Measurements from ENCODE around the gene LASP1. TPM values are rescaled to one million over a fixed set of nuclear protein-coding genes. Genes with fewer than 3 reads are reported as not detected.
A peak's percentile ranks its signal among the peaks of the same experiment; 100 is the strongest.

LASP1 gene
- total RNA-seq, 1 donor from 2014 or later = 31.7 TPM

DNA sequence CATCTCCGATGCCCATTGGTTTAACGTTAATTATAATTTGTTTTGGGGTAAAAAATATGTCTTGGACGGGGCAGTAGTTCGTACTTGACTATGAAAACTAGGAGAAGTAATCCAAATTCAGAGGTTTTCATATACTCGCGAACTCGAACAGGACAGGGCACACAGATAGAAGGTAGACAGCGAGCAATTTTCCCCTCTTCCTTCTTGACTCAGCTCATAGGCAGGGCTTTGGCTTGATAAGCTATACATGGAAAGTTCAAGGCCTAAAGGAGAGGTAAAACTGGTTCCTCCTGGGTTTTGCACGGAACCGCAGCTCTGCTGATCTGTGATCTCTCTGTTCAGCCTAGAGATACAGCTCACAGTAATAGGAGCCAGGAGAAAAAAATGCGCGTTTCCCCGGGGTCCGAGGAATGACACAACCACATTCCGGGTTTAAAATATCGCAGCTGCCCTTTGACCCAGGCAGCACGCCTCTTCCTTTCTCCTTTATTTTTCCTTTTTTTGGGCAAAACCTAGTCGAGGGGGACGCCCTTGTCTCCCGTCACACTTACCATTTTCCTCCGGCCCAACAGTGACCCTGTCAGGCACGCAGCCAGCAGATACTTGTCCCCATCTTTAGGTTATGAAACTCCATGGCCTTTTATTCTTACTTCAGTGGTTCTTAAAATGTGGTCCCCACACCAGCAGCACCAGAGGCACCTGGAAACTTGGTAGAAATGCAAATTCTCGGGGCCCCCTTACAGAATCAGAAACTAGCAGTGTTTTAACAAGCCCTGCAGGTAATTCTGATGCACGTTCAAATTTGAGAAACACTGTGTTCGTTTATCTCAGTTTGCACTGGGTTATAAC is 1.7 kb upstream of the LASP1 start:
- intact Hi-C loops (cut with DNase I) = no loop called here
- peak; percentile 14 for ATAC-seq (ENCODE audit: poor library complexity)
- DNase-seq = peak; percentile 76

DNA sequence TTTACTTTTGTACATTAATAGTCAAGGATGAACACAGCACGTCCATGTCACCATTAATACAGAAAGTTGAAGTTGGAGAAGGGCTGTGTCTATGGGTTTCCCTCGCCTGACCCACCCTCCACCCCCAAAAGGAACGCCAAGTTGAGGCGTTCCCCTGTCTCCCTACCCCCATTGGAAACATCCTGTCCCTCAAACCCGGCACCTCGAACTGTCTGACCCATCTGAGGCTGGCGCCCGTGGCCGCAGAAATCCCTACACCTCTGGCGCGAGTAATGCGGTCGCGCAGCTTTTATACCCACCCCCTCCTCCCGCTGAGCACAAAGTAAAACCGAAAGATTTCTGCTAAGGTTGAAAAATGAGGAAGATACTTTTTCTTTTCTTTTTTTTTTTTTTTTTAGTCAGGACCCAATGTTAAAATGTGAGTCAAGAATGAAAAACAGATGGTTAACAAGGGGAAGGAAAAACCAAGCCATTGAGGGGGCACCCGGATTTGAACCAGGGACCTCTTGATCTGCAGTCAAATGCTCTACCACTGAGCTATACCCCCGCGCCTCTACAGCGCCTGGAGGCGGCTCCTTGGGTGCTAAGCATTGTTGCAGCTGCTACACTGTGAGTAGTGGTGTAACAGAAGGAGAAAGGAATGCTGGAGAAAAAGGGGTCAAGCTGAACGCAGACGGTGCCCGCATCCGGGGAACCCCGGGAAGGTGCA is 887 bp upstream of the LASP1 start:
- intact Hi-C loops (cut with DNase I) = no loop called here
- peak; percentile 92 for DNase-seq
- peak; percentile 75 for ATAC-seq (ENCODE audit: poor library complexity)

- peak; percentile 64 for ATAC-seq (ENCODE audit: poor library complexity)
- intact Hi-C loops (cut with DNase I) = no loop called here
- peak; percentile 90 for DNase-seq
These were observed 654 bp downstream of the LASP1 start for GRCh38 chr17:38870259-38871165.

GRCh38 chr17:38871247-38872015 is 1.6 kb downstream of the LASP1 start:
- DNase-seq (peak; percentile 64), ATAC-seq (ENCODE audit: poor library complexity) (no peak)
- intact Hi-C loops (cut with DNase I) = no loop called here

GRCh38 chr17:38872027-38872511 is 2.2 kb downstream of the LASP1 start:
- intact Hi-C loops (cut with DNase I) = no loop called here
- no peak for ATAC-seq (ENCODE audit: poor library complexity)

GRCh38 chr17:38872671-38873385 is 3.0 kb downstream of the LASP1 start:
- ATAC-seq (ENCODE audit: poor library complexity) (no peak), DNase-seq (no peak)
- intact Hi-C loops (cut with DNase I) = no loop called here

More at GRCh38 chr17:38872027-38872511, 2.2 kb downstream of the LASP1 start:
- no peak for DNase-seq

DNA sequence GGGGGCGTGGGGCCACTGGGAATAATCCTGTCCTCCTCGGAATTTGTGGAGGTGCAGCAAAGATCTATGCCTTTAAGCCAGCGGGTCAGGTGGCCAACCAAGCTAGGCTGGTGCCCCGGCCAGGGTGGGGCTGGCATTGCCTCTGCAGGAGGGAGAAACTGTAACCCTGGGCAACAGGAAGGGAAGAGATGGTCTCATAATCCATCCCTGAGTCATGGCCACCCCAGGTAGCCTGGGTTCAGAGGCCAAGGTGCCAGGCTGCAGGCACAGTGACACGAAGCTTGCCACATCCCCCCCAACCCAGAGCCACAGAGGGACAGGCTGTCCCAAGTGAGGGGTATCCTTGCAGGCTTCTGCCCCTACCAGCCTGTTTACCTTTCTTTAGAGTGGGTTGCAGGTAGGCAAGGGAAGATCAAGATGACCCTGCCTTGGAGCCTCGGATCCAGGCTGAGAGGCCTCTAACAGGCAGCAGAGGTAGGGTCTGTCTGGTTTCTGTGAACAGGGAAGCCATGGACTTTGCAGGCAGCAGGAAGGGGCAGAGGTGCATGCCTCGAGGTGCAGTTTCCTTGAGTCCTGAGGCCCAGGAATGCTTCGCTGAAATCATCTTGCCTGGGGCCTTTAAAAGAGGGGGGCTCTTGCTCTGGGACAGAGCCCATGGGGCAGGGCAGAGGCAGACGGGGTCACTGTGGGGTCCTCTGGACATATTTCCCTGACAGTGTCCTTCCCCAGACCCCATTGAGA is 4.0 kb downstream of the LASP1 start:
- DNase-seq (peak; percentile 33), ATAC-seq (ENCODE audit: poor library complexity) (no peak)
- intact Hi-C loops (cut with DNase I) = no loop called here

- ATAC-seq (ENCODE audit: poor library complexity) = no peak
- DNase-seq = no peak
- intact Hi-C loops (cut with DNase I) = no loop called here
These were observed 4.9 kb downstream of the LASP1 start for GRCh38 chr17:38874505-38875400.

DNA sequence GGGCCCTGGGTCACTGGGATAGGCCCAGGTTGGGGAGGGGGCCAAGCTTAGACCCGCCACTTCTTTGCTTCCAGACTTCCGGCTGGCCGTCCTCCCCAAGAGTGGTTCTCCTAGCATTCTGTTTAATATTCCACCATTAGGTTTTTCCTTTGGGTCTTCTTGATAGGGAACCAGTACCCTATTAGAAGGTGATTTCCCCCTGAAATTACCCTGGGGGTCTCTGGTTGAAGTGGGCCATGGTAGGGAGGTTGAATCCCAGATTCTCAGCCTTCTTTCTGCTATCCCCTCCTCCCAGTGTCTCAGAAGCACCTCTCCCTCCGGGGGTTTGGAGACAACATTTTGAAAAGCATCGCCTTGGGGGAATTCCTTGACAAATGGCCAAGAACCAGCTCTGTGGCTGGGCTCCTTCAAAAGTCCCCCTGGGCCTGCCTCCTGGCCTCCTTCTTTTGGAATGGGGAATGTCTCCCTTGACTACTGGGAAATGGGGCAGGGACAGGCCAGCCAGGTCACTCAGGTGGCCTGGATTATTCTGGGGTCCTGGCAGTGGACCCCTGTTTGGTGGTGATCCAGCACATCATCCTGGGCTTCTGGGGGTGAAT is 5.7 kb downstream of the LASP1 start:
- DNase-seq (no peak), ATAC-seq (ENCODE audit: poor library complexity) (no peak)
- intact Hi-C loops (cut with DNase I) = no loop called here

DNA sequence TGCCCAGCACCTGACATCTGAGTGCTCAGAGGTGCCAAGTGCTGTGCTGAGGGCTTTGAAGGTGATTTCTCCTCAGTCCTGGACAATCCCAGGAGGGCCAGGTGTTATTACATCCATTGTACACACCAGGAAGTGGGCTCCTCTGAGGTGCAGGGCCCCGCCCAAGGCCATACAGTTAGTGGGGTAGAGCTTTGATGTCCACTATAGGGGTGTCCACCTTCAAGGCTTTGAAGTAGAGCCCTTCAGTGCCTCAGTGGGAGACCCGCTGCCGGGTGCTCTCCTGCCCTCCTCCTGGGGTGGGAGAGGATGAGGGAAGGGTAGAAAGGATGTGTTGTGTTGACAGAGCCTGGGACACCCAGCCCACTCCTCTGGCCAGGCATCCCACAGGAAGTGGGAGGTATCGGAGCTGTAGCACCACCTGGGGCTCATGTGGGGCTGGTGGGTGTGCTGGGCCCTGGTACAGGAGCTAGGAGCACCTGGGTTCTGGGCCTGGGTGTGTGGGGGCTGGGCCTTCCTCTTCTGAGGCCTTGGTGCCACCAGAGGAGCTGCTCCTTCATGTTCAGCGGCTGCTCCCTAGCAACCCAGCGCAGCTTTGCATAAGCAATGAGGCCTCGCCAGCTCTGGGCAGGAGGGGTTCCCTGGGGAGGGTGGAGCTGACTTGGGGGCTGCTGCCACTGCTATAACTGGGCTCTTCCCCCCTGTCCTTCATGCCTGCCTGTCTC is 7.4 kb downstream of the LASP1 start:
- intact Hi-C loops (cut with DNase I) = no loop called here
- no peak for DNase-seq
- no peak for ATAC-seq (ENCODE audit: poor library complexity)

- intact Hi-C loops (cut with DNase I) = no loop called here
- DNase-seq = peak; percentile 65
- peak; percentile 36 for ATAC-seq (ENCODE audit: poor library complexity)
These were observed 10.2 kb downstream of the LASP1 start for GRCh38 chr17:38879878-38880665.

DNA sequence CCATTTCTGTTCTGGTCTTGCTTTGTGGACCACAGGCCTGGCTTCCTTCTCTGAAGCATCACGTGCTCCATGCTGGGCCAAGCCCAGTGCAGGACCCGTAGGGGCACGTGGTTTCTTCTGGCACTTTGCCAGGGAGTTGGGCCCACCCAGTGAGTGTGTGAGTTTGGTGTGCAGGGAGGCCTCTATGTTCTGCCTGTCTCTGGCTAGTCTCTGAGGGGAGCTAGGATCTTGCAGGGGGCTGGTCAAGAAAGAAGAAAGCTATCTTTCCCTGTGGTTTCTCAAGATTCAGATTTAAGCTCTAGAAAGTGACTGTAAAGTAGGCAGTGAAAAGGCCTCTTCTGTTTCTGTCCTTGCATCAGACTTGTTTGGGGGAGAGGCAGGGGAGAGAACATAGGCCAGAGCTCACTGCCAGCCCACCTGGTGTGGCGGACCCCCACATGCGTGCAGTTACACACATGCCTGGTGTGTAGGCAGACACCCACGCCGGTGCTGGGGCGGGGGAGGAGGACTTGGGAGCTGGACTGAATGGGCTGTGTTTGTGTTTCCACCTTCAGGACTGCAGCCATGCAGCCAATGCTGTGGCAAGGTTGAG is 11.8 kb downstream of the LASP1 start:
- ATAC-seq (ENCODE audit: poor library complexity) (peak; percentile 49), DNase-seq (peak; percentile 83)
- intact Hi-C loops (cut with DNase I) = no loop called here

GRCh38 chr17:38882870-38883269 is 13.0 kb downstream of the LASP1 start:
- intact Hi-C loops (cut with DNase I) = no loop called here
- no peak for ATAC-seq (ENCODE audit: poor library complexity)
- peak; percentile 3 for DNase-seq
